Type B pancreatic cell (in vitro differentiated cells): ENCODE measurements around the gene BEST1. TPM values are rescaled to one million over a fixed set of nuclear protein-coding genes. Genes with fewer than 3 reads are reported as not detected.
"Not testable (repeated sequence)": the region's sequence is repeated elsewhere in the genome, so short reads cannot be mapped to it uniquely, and the experiment has no call there.

ENCODE experiments used
- DNase-seq: peaks from one replicate; pipeline ENCODE4 v3.0.0; 2021; ENCODE audit warnings: mixed read lengths; ENCODE audit not compliant: unreplicated experiment; ENCODE audit errors: extremely low spot score
- H3K27ac Mint-ChIP-seq: 2 replicates; pipeline ENCODE4 v1.8.0; 2021; ENCODE audit warnings: mild to moderate bottlenecking, mixed read lengths
- H3K27me3 Mint-ChIP-seq: 2 replicates; pipeline ENCODE4 v1.8.0; 2021; ENCODE audit warnings: mixed read lengths
- H3K36me3 Mint-ChIP-seq: 2 replicates; pipeline ENCODE4 v1.8.0; 2021; ENCODE audit warnings: mixed read lengths
- H3K4me1 Mint-ChIP-seq: one replicate; pipeline ENCODE4 v1.8.0; 2021; ENCODE audit warnings: mixed read lengths; ENCODE audit not compliant: unreplicated experiment
- H3K4me3 Mint-ChIP-seq: 2 replicates; pipeline ENCODE4 v1.8.0; 2021; ENCODE audit warnings: mild to moderate bottlenecking, mixed read lengths
- H3K9me3 Mint-ChIP-seq: 2 replicates; pipeline ENCODE4 v1.8.0; 2021; ENCODE audit warnings: mixed read lengths
- total RNA-seq: library from RNA; stranded (reverse); gene quantifications from 2 replicates; pipeline ENCODE4 v1.2.1, GENCODE V29; 2021; ENCODE audit warnings: low replicate concordance
- TF ChIP-seq, protein P1 (sequence below): fragments of 200-600 bp; sonication (generic); conservative IDR thresholded peaks from 2 replicates; pipeline ENCODE4 v1.5.0; 2021; ENCODE audit warnings: antibody characterized with exemption, mild to moderate bottlenecking

Gene BEST1
- total RNA-seq, 1 donor from 2014 or later: 0.31 TPM

GRCh38 chr11:61963016-61963281, 12.8 kb downstream of the BEST1 start:
- Mint-ChIP-seq H3K4me1 (peaks cover 20% of the 10 kb centered on the region), H3K4me3 (peak overlapping the region; percentile 71), H3K9me3 (no peaks in the 10 kb centered on the region), H3K27ac (peak overlapping the region; percentile 72), H3K27me3 (no peaks in the 10 kb centered on the region), H3K36me3 (peaks cover 32% of the 10 kb centered on the region)
- TF ChIP-seq, protein P1, sequence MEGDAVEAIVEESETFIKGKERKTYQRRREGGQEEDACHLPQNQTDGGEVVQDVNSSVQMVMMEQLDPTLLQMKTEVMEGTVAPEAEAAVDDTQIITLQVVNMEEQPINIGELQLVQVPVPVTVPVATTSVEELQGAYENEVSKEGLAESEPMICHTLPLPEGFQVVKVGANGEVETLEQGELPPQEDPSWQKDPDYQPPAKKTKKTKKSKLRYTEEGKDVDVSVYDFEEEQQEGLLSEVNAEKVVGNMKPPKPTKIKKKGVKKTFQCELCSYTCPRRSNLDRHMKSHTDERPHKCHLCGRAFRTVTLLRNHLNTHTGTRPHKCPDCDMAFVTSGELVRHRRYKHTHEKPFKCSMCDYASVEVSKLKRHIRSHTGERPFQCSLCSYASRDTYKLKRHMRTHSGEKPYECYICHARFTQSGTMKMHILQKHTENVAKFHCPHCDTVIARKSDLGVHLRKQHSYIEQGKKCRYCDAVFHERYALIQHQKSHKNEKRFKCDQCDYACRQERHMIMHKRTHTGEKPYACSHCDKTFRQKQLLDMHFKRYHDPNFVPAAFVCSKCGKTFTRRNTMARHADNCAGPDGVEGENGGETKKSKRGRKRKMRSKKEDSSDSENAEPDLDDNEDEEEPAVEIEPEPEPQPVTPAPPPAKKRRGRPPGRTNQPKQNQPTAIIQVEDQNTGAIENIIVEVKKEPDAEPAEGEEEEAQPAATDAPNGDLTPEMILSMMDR: no peak
- DNase-seq: no peak

GRCh38 chr11:61963282-61964057, 13.3 kb downstream of the BEST1 start:
- Mint-ChIP-seq H3K4me1 (peaks cover 21% of the 10 kb centered on the region), H3K9me3 (no peaks in the 10 kb centered on the region), H3K27me3 (no peaks in the 10 kb centered on the region), H3K4me3 (peak overlapping the region; percentile 91), H3K36me3 (peaks cover 32% of the 10 kb centered on the region), H3K27ac (peak overlapping the region; percentile 72)
- TF ChIP-seq, protein P1: no peak
- no peak for DNase-seq

- H3K36me3 Mint-ChIP-seq: peaks cover 32% of the 10 kb centered on the region
- TF ChIP-seq, protein P1: no peak
- peaks cover 27% of the 10 kb centered on the region for H3K4me1 Mint-ChIP-seq
- peak overlapping the region; percentile 91 for H3K4me3 Mint-ChIP-seq
- no peak for DNase-seq
- peak overlapping the region; percentile 72 for H3K27ac Mint-ChIP-seq
- H3K27me3 Mint-ChIP-seq: no peaks in the 10 kb centered on the region
- H3K9me3 Mint-ChIP-seq: no peaks in the 10 kb centered on the region
Observed at GRCh38 chr11:61964058-61964665, 14.0 kb downstream of the BEST1 start.

- Mint-ChIP-seq H3K4me1 (peaks cover 32% of the 10 kb centered on the region), H3K4me3 (peak overlapping the region; percentile 91), H3K36me3 (peaks cover 32% of the 10 kb centered on the region), H3K27ac (peak overlapping the region; percentile 72)
- not testable (repeated sequence) for H3K27me3 Mint-ChIP-seq, DNase-seq, H3K9me3 Mint-ChIP-seq
Observed at GRCh38 chr11:61964666-61965271, 14.6 kb downstream of the BEST1 start.

GRCh38 chr11:61966734-61967115, 16.6 kb downstream of the BEST1 start:
- TF ChIP-seq, protein P1: no peak
- peak overlapping the region; percentile 93 for H3K27ac Mint-ChIP-seq
- peak; percentile 58 for DNase-seq
- peaks cover 40% of the 10 kb centered on the region for H3K4me1 Mint-ChIP-seq
- H3K27me3 Mint-ChIP-seq: no peaks in the 10 kb centered on the region
- H3K36me3 Mint-ChIP-seq: peaks cover 31% of the 10 kb centered on the region
- no peaks in the 10 kb centered on the region for H3K9me3 Mint-ChIP-seq
- peak overlapping the region; percentile 91 for H3K4me3 Mint-ChIP-seq
